ENCODE measurements around the gene TAL1.

Gene TAL1

GRCh38 chr1:47229031-47229885 lies 2.8 kb downstream of the TAL1 start:
- DNase-seq: peak; percentile 89

DNA sequence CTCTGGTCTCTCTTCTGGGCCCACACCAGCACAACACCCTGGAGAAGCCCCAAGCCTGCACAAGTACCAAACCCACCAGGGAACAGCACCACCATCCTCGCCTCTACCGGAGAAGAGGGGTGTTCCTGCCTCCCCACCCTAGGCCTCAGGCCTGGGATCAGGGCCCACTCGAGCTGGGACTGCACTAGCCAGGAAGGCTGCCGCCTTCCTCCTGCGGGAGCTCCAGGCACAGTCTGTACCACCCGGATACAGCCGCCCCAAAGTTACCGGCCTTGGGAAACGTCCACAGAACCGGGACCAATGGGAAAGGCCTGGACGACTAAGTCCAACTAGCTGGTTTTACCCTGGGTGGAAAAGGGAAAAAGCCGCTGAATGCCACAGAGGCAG lies 3.4 kb downstream of the TAL1 start:
- DNase-seq: no peak

DNA sequence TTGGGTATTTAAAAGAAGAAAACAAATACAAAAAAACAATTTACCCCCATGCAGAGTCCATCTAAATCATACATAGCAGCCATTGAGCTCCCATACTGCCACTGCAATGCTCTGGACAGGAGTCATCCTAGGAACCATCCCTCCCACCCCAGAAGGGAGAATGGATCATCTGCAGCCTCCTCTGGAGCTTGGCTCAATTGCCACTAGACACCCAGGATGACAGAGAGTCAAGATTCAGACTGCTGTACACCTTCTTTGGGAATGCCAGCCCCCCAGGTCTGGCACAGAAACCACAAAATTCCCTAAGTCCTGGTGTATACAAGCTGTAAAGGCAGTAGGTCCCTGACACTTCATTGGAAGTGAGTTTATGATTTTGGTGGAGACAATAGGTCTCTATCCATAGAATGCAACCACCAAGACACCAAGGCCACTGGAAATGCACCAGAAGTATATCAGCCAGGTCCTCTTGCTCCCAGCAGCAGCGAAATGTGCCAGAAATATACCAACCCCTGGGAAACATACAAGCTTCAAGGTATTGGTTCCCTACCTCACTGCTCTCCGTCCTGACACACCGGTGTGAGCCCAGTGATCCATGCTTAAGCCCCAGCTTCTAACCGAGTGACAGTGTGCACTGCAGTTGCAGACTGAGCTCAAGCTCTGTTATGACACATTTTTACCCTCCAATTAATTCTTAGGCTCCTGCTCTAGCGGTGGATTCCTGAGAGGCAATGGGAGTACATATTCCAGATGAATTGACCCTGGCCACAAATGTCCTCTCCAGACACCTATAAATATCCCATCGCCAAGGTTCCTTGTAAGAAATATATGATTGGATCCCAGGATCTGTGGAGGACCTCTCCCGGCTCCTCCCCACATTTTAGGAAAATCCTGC lies 4.4 kb downstream of the TAL1 start:
- peak; percentile 52 for DNase-seq

DNA sequence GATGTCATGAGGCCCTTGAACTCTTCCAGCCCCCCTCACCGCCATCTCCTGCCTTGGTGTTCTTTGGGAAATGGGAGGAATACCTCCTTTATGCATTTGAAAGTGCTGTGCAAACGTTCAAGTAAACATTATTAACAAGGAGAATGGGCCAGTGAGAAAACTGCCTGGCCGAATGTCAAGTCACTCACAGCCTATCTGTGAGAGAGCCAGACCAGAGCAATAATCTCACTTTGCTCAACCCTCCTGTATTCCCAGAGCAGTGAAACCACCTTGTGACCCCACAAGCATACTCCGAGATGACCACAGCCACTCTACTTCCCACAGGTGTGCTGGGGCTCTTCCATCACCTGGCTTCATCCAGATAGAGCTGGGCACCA lies 5.2 kb downstream of the TAL1 start:
- DNase-seq: peak; percentile 54

DNA sequence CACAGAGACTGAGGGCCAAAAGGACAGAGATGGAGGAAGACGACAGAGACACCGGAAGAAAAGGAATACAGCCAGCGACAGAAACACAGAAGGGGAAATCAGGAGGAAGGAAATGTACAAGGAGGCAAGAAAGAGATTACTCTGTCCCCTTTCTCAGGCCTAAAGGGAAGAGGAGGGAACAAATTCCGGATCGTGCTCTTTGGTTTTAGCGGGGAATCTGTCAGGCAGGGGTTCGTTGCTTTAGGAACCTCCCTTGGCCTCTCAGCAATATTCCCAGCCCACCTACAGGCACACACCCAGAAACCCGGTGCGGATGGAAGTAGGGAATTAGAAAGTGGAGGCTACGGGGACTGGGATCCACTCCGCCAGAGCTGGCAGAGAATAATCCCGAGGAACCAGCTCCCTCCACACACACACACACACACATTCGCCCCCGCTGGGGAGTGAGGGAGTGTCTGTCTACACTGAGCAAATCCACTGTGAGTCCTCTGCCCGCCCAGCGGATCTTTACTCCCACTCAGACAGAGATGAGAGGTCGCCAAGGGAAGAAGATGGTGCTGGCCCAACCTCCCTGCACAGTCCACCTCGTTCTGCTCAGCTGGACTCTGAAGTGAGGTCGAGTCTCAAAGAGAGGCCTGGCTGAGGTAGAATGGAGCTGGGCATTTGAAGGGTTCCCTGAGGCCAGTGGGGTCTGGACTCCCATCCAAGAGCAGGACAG lies 5.7 kb downstream of the TAL1 start:
- DNase-seq: peak; percentile 64

DNA sequence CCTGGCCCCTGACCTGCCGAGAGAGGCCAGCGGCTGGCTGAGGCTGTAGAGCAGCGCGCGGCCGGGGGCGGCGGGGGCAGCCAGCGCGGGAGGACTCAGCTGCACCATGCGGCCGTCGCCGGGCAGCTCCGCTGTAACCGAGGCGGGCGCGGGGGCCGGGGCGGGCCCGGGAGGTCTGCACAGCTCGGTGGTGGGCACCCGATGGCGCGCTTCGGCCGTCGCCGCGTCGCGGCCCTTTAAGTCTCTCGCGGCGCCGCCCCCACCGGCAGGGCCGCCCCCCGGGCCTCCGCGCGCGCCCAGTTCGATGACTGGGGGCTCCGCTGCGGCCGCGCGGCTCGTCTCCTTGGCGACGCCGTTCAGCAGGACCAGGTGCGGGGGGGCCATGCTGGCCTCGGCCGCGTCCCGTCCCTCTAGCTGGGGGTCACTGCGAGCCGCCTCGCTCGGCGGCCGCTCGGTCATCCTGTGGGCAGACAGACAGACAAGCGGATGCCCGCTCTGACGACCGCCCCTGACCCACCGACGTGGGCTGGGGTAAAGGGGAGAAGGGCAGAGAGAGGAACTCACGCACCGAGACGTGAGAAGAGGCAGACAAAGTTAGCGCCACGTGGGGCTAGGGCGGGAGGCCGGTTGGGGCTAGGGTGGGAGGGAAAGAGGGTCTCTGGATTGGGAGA lies 6.5 kb downstream of the TAL1 start:
- peak; percentile 58 for DNase-seq

DNA sequence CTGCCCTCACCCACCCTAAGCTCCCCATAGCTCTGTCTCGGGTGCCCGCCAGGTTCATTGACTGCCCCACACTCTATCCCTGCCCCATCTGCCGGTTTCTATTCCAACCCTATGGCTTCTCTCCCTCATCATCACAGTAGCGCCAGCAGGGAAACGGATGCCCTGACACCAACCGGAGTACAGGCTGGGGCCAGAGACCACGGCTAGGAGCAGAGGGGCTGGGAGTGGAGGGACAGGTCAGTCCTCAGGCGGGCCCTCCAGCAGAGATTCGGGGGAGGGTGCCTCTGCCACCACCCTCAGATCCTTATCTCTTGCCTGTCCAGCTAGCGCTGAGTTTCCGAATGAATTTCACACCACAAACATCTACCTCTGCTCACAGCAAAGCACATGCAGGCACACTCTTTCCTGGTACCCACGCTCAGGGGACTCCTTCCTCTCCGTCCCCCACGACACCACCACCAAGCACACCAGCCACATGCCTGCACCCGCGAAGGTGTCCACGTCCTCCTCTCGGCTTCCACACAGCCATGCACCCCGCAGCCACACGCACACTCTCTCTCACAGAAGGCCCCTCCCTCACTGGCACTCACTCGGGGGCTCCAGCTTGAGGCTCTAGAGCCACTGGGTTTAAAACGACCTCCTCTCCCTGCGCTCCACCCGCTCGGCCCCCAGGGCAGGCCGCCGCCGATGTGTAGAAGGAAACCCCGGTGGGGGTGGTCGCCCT lies 7.2 kb downstream of the TAL1 start:
- DNase-seq: peak; percentile 57

DNA sequence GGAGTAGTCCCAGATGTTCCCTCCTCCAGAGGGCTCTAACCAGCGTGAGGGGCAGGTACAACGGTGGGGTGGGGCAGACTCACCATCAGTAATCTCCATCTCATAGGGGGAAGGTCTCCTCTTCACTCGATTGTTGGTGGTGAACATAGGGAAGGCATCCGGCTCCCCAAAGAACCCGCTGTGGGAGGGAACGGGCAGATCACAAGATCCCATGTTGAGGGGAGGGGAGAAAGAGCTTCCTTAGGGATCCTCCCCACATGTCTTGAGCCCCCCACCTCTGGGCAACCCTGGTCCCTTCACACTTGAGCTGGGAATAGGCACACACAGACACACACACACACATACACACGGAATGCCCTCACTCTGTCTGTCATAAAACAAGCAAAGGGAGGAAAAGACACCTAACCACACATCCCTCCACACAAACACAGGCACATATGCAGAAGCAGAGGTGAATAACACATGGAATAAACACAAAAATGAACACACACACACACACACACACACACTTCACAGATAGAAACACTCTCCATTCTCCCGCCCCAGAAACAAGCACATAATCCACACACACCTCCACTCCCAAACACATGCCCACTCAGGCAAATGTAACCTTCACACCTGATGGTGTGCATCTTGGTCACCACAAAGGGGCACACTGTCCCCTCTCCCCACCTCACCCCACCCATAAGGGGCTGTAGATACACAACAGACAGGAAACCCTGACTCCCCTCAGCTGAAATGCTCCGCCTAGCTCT lies 7.9 kb downstream of the TAL1 start:
- no peak for DNase-seq

- DNase-seq: no peak
These were observed 8.7 kb downstream of the TAL1 start for GRCh38 chr1:47223174-47223920.

DNA sequence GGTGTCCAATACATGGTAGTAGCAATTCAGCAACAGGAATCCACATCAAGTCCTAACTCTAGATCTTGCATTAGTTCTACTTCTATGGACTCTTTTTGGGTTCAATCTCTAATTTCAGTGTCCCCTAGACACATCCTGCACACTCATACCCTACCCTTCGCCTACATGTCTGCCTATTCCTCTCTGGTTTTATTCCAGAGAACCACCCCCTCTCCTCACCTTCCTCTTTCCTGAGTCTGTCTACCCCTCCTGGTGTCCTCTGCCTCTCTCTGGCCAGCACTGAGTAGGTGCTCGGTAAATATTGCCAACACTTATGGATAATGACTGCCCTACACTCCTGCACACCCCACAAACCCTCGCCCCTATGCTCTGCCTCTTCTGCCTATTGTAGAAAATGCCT lies 9.5 kb downstream of the TAL1 start:
- DNase-seq: no peak

- no peak for DNase-seq
These were observed 12.3 kb downstream of the TAL1 start for GRCh38 chr1:47219590-47220220.

- DNase-seq: no peak
These were observed 13.0 kb downstream of the TAL1 start for GRCh38 chr1:47219001-47219400.

- peak; percentile 49 for DNase-seq
These were observed 15.6 kb downstream of the TAL1 start for GRCh38 chr1:47216278-47217059.

DNA sequence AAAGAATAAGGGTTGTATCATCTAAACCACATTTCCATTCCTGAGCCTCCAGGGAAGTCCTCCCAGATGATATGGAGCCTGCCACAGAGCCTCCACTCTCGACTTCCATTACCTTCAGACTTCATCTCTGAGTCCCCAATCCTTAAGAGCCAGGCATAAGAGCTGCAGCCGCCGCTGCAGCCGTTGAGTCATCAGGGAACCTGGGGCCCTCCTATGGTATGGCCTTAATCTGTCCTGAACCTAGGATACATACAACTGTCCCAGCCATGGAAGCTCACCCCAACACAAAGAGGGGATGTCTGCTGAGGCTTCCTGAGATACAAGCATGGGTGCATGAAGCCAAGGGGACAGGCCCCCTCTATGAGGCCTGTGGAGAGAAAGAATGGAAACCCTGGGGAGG lies 16.3 kb downstream of the TAL1 start:
- no peak for DNase-seq

DNA sequence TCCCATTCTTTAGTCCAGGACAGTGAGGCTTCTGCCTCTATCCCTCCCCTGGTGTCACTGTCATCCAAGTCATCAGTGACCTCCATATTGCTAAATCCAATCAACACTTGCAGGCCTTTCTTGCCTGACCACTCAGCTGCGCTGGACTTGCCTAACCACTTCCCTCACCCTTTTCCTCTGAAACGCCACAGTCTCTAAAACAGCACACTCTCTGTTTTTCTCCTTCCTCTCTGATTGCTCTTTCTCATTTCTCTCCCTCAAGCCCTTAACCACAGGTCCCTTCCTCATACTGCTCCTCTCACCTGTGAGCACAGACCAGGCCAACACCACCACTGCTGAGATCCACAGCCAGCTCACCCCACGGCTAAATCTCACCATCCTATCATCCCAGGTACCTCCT lies 17.5 kb downstream of the TAL1 start:
- DNase-seq: peak; percentile 48

DNA sequence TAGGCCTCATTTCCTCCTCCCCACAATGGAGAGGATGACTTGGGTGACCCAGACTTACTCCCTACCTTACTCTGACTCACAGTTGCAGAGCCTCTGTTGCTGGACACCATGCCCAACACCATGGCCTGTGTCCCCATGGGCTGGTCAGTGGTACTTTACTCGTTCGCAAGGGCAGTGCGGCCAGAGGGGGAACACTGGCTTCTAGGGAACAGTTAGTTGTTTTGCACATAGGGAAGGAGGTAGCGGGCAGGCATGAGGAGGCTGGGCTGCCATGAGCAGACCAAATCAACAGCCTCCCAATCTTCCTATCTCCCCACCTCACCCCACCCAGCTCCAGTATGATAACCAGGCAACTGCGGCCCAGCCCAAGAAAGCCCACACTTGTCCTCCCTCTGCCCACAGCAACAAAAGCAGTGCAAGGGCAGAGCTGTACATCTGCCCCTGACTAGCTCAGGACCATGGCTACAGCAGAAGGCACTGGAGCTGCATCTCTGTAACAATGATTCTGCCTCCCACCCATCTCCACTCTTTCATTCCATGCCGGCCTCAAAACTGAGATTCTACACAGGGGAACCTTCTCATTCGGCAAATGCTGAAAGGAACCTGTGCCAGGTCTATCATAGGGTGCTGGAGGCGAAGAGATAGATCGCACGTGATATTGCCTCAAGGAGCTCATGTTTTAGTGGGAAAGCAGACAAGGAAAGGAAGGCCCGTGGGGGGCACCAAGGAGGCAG lies 18.6 kb downstream of the TAL1 start:
- DNase-seq: peak; percentile 94

GRCh38 chr1:47212636-47213229 lies 19.3 kb downstream of the TAL1 start:
- DNase-seq: no peak

- peak; percentile 82 for DNase-seq
These were observed 20.2 kb downstream of the TAL1 start for GRCh38 chr1:47211796-47212269.
